ENCODE results near the gene MAJIN.

The MAJIN gene

GRCh38 chr11:64932324-64932723, 39.6 kb downstream of the MAJIN start:
- no peak for TF ChIP-seq CTCF (conservative IDR thresholded peaks at IDR 0.05; ENCODE audit: low read depth, low read length)
- DNase-seq (ENCODE audit: low read depth) = no peak
- H3K4me3 ChIP-seq (ENCODE audit: low read length) = no peak overlapping the region

- no peak for TF ChIP-seq CTCF (conservative IDR thresholded peaks at IDR 0.05; ENCODE audit: low read depth, low read length)
These were observed 40.6 kb downstream of the MAJIN start for GRCh38 chr11:64931290-64931689.

GRCh38 chr11:64930340-64930739, 41.6 kb downstream of the MAJIN start:
- no peak for DNase-seq (ENCODE audit: low read depth)
- no peak for TF ChIP-seq CTCF (conservative IDR thresholded peaks at IDR 0.05; ENCODE audit: low read depth, low read length)
- no peak overlapping the region for H3K4me3 ChIP-seq (ENCODE audit: low read length)

More at GRCh38 chr11:64931290-64931689, 40.6 kb downstream of the MAJIN start:
- no peak for DNase-seq (ENCODE audit: low read depth)
- H3K4me3 ChIP-seq (ENCODE audit: low read length) = no peak overlapping the region

- no peak overlapping the region for H3K4me3 ChIP-seq (ENCODE audit: low read length)
- no peak for TF ChIP-seq CTCF (conservative IDR thresholded peaks at IDR 0.05; ENCODE audit: low read depth, low read length)
- DNase-seq (ENCODE audit: low read depth) = no peak
These were observed 42.3 kb downstream of the MAJIN start for GRCh38 chr11:64929625-64930024.

GRCh38 chr11:64928957-64929356, 43.0 kb downstream of the MAJIN start:
- no peak for DNase-seq (ENCODE audit: low read depth)
- TF ChIP-seq CTCF (conservative IDR thresholded peaks at IDR 0.05; ENCODE audit: low read depth, low read length) = no peak
- no peak overlapping the region for H3K4me3 ChIP-seq (ENCODE audit: low read length)

GRCh38 chr11:64926689-64927088, 45.2 kb downstream of the MAJIN start:
- no peak for DNase-seq (ENCODE audit: low read depth)
- no peak for TF ChIP-seq CTCF (conservative IDR thresholded peaks at IDR 0.05; ENCODE audit: low read depth, low read length)
- H3K4me3 ChIP-seq (ENCODE audit: low read length) = no peak overlapping the region

GRCh38 chr11:64925536-64926436, 46.1 kb downstream of the MAJIN start:
- TF ChIP-seq CTCF (conservative IDR thresholded peaks at IDR 0.05; ENCODE audit: low read depth, low read length) = no peak
- peak overlapping the region; percentile 72 for H3K4me3 ChIP-seq (ENCODE audit: low read length)
- DNase-seq (ENCODE audit: low read depth) = no peak
